Hepatocyte (in vitro differentiated cells): ENCODE data around the gene RHBDD3.

Experiments
- CTCF ChIP-seq: fragments of 200-600 bp; sonication (generic); IDR thresholded peaks from 2 replicates; pipeline ENCODE4 v1.5.1; 2016; ENCODE audit warnings: antibody characterized with exemption, mild to moderate bottlenecking; ENCODE audit not compliant: poor library complexity
- EZH2 ChIP-seq: fragments of 200-600 bp; sonication (generic); IDR thresholded peaks from 2 replicates; pipeline ENCODE4 v1.6.1; 2016; ENCODE audit warnings: antibody characterized with exemption, mild to moderate bottlenecking, borderline replicate concordance

- TF ChIP-seq CTCF (no peak), EZH2 (no peak)
Observed at GRCh38 chr22:29312218-29313125, 44.7 kb upstream of the RHBDD3 start.
